ENCODE results near the gene CYP2C19. TPM values are rescaled to one million over a fixed set of nuclear protein-coding genes. Genes with fewer than 3 reads are reported as not detected.
A peak's percentile ranks its signal among the peaks of the same experiment; 100 is the strongest.
"Not testable (repeated sequence)": the region's sequence is repeated elsewhere in the genome, so short reads cannot be mapped to it uniquely, and the experiment has no call there.

Gene CYP2C19
- total RNA-seq: not detected
- long read RNA-seq: 0 reads

GRCh38 chr10:94762393-94762792 lies at the start of gene CYP2C19:
CYP2C19 (plus strand) TSS chr10:94762681; CDS start chr10:94762706, 25 bp downstream.
- ATAC-seq (no peak), DNase-seq (no peak)
- intact Hi-C loops (cut with micrococcal nuclease): no loop called here

DNA sequence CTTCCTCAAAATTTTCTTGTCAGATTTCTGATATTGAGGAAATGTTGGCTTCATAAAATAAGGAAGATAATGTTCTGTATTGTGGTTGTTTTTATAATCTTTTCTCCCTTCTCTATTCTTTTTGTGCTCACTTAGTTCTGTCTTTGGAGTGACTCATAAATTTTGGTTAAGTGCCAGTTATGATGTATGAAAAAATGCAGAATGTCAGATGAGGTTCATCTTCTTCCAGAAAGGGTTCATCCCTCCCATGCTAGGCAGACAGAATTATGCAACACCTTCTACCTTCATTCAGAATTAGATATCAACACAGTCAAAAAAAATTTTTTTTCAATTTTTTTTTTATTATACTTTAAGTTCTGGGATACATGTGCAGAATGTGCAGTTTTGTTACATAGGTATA lies 36.6 kb upstream of the CYP2C19 start:
- ATAC-seq: no peak
- DNase-seq: no peak
- intact Hi-C loops (cut with micrococcal nuclease): no loop called here

DNA sequence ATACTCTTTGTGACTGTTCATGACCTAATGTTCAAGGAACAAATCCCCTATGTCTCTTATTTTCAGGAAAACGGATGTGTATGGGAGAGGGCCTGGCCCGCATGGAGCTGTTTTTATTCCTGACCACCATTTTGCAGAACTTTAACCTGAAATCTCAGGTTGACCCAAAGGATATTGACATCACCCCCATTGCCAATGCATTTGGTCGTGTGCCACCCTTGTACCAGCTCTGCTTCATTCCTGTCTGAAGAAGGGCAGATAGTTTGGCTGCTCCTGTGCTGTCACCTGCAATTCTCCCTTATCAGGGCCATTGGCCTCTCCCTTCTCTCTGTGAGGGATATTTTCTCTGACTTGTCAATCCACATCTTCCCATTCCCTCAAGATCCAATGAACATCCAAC lies 27.3 kb upstream of the CYP2C19 start:
- intact Hi-C loops (cut with micrococcal nuclease): no loop called here
- DNase-seq (no peak), ATAC-seq (no peak)

GRCh38 chr10:94738588-94738987 lies 23.9 kb upstream of the CYP2C19 start:
- intact Hi-C loops (cut with micrococcal nuclease): no loop called here
- DNase-seq: no peak
- ATAC-seq: no peak

DNA sequence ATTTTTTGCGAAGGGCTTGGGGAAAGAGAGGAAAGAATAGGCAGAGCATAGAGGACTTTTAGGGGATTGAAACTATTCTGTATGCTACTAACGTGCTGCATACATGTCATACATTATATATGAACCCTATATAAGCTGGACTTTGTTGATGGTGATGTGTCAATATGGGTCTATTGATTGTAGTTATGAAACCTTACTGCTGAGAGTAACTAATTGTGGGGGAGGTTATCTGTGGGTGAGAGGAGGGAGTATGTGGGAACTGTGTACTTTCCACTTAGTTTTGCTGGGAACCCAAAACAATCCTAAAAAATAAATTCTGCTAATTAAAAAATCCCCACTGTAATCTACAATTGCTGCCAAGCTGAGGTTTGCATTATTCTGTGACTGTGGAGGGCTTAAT lies 15.3 kb upstream of the CYP2C19 start:
- intact Hi-C loops (cut with micrococcal nuclease): no loop called here
- ATAC-seq: no peak
- DNase-seq: no peak

DNA sequence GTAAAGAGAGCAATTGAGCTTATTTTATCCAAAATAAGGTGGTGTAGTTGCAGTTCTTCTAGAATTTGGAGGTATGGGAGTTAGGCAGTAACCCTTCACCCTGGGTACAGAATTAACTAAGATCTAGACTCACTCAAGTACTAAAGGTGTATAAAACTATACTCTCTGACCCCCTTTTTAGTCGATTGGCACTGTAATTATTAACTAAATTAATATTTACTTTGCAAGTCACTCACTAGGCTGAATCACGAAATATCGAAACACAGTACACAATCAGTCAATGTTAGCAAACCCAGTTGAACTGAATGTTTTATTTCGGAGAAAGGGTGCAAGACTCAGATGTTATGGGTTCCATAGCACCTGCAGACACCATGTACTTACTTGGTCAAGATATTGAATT lies 14.6 kb upstream of the CYP2C19 start:
- no peak for DNase-seq
- no peak for ATAC-seq
- intact Hi-C loops (cut with micrococcal nuclease): no loop called here

GRCh38 chr10:94757916-94758315 lies 4.6 kb upstream of the CYP2C19 start:
- intact Hi-C loops (cut with micrococcal nuclease): no loop called here
- ATAC-seq: no peak

DNA sequence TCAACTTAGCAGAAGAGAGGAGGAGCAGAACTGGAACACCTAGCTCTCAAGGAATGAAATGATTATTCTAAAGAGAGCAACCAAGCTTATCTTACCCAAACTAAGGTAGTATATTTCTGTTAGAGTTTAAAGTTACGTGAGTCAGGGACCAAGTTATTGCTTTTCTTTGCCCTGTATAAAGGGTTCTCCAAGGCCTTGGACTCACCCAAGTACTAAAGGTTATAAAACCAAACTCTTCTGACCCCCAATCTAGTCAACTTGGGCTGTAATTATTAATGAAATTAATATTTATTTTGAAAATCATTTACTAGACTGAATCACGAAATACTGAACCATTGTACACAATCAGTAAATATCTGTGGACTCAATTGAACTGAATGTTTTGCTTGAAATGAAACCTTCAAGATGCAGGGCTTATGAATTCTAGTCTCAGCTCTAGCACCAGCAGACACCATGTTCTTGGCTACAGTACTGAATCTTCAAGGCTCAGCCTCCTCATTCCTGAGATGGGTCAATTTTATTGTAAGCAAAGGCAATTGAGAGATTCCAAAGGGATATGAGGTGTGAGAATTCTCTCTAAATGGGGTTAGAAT lies 1.8 kb upstream of the CYP2C19 start:
- intact Hi-C loops (cut with micrococcal nuclease): no loop called here
- DNase-seq: no peak
- no peak for ATAC-seq

More at GRCh38 chr10:94757916-94758315, 4.6 kb upstream of the CYP2C19 start:
- DNase-seq: no peak

DNA sequence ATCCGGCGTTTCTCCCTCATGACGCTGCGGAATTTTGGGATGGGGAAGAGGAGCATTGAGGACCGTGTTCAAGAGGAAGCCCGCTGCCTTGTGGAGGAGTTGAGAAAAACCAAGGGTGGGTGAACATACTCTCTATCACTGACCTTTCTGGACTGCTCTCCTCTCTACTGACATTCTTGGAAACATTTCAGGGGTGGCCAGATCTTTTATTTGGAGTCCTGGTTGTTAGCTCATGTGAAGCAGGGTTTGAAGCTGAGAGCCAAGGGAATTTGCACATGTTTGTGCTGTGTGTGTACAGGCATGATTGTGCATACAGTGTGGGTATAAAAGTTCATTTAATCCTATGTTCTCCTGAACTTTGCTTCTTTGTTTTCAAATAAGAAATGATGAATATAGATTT lies 12.9 kb downstream of the CYP2C19 start:
- DNase-seq; intact Hi-C loops (cut with micrococcal nuclease); ATAC-seq: not testable (repeated sequence)

DNA sequence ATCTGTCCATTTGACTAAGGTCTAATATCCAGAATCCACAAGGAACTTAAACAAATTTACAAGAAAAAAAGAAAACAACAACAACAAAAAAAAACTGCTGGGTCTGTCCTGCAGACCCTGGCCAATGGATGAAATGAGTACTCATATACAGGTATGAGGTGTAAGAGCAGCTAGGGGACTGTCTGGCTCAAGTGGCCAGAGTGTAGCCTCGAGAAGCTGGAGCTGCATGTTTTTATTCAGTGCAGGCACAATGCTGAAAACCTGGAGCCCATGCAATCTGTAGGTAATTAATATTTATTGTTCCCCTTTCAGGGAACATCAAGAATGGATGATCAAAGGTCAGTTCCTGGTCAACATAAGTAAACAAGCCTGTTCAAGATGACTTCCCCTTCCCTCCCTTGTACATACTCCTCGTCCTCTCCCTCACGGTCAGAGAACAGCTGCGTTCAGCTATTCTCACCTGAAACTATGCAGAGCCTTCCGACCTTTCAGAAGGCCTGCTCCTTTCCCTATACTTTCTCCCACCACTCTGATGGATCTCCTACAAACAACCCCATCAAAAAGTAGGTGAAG lies 15.5 kb downstream of the CYP2C19 start:
- ATAC-seq: no peak
- no peak for DNase-seq
- intact Hi-C loops (cut with micrococcal nuclease): no loop called here

DNA sequence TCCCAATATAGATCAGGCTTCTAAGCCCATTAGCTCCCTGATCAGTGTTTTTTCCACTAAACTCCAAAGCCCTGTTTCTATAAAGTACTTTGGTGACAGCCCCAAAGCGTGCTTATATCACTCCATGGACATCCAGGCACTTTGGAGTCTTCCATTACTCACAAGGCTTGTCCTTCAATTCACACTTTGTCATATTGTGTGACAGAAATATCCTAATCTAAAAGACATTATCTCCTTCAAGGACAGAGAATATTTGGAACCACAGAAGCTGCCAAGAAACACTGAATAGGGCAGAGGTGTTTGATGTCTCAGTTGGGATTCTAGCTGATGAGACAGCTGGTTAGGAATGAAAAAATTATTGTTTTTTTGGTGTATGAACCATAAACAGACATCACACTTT lies 18.4 kb downstream of the CYP2C19 start:
- peak; percentile 92 for ATAC-seq
- no peak for DNase-seq
- intact Hi-C loops (cut with micrococcal nuclease): no loop called here

GRCh38 chr10:94784256-94784655 lies 21.8 kb downstream of the CYP2C19 start:
- no peak for DNase-seq
- ATAC-seq: no peak
- intact Hi-C loops (cut with micrococcal nuclease): no loop called here

DNA sequence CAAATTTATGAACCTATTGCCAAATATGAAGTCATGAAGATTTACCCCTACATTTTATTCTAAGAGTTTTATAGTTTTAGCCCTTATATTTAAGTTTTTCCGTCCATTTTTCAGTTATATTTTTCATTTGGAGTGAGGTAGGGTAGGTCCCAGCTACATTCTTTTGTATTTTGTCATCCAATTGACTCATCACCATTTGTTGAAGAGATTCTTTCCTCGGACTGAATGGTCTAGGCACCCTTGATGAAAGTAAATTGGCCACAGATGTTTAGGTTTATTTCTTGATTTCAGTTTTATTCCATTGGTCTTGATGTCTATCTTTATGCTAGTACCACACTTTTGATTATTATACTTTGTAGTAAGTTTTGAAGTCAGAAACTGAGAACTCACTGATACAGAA lies 22.7 kb downstream of the CYP2C19 start:
- ATAC-seq (no peak), DNase-seq (no peak)
- intact Hi-C loops (cut with micrococcal nuclease): no loop called here

GRCh38 chr10:94800551-94800950 lies 38.1 kb downstream of the CYP2C19 start:
- intact Hi-C loops (cut with micrococcal nuclease); ATAC-seq; DNase-seq: not testable (repeated sequence)

DNA sequence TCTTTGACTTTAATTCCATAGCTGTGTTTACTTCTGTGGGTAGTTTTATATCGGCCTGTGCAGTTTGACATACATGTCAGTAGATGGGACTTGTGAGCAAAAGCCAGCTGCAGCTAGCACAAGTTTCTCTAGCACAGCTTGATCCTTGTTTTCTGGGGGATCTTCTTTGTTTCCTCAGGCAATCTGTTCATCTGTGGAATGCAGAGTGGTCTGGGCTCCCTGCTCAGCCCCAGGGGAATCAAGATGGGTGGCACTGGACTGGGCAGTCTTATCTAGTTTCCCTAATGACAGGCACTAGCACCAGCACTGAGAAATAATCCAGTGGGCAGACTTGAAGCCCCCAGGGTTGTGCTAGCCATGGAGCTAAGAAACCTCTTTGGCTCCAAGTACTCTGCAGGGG lies 40.8 kb downstream of the CYP2C19 start:
- intact Hi-C loops (cut with micrococcal nuclease): no loop called here
- DNase-seq: no peak
- ATAC-seq: no peak

DNA sequence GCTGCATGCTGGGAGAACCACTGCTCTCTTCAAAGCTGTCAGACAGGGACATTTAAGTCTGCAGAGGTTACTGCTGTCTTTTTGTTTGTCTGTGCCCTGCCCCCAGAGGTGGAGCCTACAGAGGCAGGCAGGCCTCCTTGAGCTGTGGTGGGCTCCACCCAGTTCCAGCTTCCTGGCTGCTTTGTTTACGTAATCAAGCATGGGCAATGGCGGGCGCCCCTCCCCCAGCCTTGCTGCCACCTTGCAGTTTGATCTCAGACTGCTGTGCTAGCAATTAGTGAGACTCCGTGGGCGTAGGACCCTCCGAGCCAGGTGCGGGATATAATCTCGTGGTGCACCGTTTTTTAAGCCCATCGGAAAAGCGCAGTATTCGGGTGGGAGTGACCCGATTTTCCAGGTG lies 67.5 kb downstream of the CYP2C19 start:
- intact Hi-C loops (cut with micrococcal nuclease); DNase-seq; ATAC-seq: not testable (repeated sequence)

DNA sequence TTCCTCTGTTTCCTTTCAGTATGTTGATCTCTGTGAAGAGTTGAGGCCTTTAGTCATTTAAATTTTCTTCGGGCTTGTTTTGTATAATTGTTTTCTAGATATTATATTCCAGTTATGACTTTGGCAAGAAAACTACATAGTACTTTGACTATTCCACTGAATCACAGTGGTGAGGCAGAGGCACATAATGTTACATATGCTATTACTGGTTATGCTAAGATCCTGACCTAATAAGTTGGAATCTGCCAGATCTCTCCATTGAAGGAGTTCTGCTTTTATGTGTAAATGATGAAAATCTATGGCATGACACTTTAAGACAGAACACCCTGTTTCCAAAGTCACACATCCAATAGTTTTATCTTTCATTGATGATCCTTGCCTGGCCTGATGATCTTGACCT lies 83.7 kb downstream of the CYP2C19 start:
- intact Hi-C loops (cut with micrococcal nuclease): no loop called here
- DNase-seq: no peak
- no peak for ATAC-seq

DNA sequence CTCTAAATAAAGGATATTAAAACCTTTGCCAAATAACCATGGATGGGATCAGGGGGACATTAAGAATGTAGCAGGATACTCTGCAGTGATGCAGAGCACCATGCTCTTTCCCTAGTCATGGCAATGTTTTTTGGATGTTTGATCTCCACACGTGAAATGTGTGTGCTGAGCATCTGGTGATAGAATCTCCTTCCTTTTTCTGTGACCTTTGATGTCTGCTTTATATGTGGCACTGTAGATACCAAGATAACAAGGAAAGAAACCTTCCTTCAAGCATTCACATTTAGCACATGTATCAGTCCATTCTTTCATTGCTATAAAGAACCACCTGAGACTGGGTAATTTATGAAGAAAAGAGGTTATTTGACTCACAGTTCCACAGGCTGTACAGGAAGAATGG lies 88.3 kb downstream of the CYP2C19 start:
- ATAC-seq (no peak), DNase-seq (no peak)
- intact Hi-C loops (cut with micrococcal nuclease): no loop called here

- DNase-seq: no peak
- intact Hi-C loops (cut with micrococcal nuclease): no loop called here
- no peak for ATAC-seq
Observed at GRCh38 chr10:94851263-94851662, 88.8 kb downstream of the CYP2C19 start.

GRCh38 chr10:94852438-94852837 lies 90.0 kb downstream of the CYP2C19 start:
- DNase-seq (no peak), ATAC-seq (no peak)
- intact Hi-C loops (cut with micrococcal nuclease): no loop called here

DNA sequence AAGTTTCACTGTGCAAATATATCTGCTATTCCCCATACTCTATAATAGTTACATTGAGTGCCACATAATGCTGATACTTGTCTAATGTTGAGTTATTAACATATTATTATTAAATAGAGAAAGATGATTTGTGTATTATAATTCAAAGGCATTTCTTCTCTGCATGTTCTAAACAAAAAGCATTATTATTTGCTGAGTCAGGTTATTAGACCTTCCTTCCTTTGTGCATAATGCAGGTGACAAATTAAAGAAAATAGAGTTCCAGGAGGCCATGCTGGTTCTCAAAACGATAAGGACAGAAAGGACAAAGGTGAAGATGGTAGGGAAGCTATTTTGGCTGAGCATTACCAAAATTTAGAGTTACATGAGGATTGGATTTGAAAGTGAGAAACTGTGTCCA lies 90.6 kb downstream of the CYP2C19 start:
- DNase-seq (no peak), ATAC-seq (no peak)
- intact Hi-C loops (cut with micrococcal nuclease): no loop called here

All from left ventricle myocardium superior (tissue), 1 donor.